NCI-H187 (cell line): ENCODE results near the gene SRXN1.

ENCODE experiments used
- DNase-seq, 2 experiments: peaks; one replicate each; lab custom pipeline; 2025; lab: John Stamatoyannopoulos, UW

SRXN1 gene

GRCh38 chr20:607476-607875, 45.5 kb downstream of the SRXN1 start:
- no peak for DNase-seq

- no peak for DNase-seq
Observed at GRCh38 chr20:605237-605636, 47.8 kb downstream of the SRXN1 start.

- no peak for DNase-seq
Observed at GRCh38 chr20:603116-603640, 49.8 kb downstream of the SRXN1 start.

- no peak for DNase-seq
Observed at GRCh38 chr20:602111-602970, 50.7 kb downstream of the SRXN1 start.

GRCh38 chr20:600736-601135, 52.3 kb downstream of the SRXN1 start:
- DNase-seq = no peak

GRCh38 chr20:600141-600540, 52.9 kb downstream of the SRXN1 start:
- DNase-seq = no peak

GRCh38 chr20:598133-598850, 54.7 kb downstream of the SRXN1 start:
- DNase-seq = no peak

- DNase-seq = no peak
Observed at GRCh38 chr20:597560-597959, 55.4 kb downstream of the SRXN1 start.
